ENCODE measurements around the gene NDUFS8. TPM values are rescaled to one million over a fixed set of nuclear protein-coding genes. Genes with fewer than 3 reads are reported as not detected.

Gene NDUFS8
- total RNA-seq, 1 donor from 2014 or later: 95.5 TPM

- intact Hi-C loops (cut with DNase I): no loop called here
- Histone ChIP-seq H3K27me3 (ENCODE audit: low read depth) (no peaks in the 10 kb centered on the region), H3K4me1 (peaks cover 51% of the 10 kb centered on the region), H3K27ac (no peak overlapping the region), H3K4me3 (no peak overlapping the region), H3K9me3 (no peaks in the 10 kb centered on the region), H3K36me3 (peaks cover 39% of the 10 kb centered on the region)
- no peak for DNase-seq
- no peak for ATAC-seq
- TF ChIP-seq CTCF (IDR thresholded peaks at IDR 0.05): no peak
Observed at GRCh38 chr11:68032003-68032402, 1.5 kb downstream of the NDUFS8 start.

GRCh38 chr11:68032997-68033707 is 2.7 kb downstream of the NDUFS8 start:
- Histone ChIP-seq H3K4me3 (no peak overlapping the region), H3K27me3 (ENCODE audit: low read depth) (no peaks in the 10 kb centered on the region), H3K4me1 (peaks cover 62% of the 10 kb centered on the region), H3K36me3 (peaks cover 28% of the 10 kb centered on the region), H3K27ac (no peak overlapping the region), H3K9me3 (no peaks in the 10 kb centered on the region)
- DNase-seq (no peak), ATAC-seq (no peak)
- no peak for TF ChIP-seq CTCF (IDR thresholded peaks at IDR 0.05)
- intact Hi-C loops (cut with DNase I): no loop called here

- Histone ChIP-seq H3K9me3 (no peaks in the 10 kb centered on the region), H3K27ac (no peak overlapping the region), H3K36me3 (peaks cover 27% of the 10 kb centered on the region), H3K27me3 (ENCODE audit: low read depth) (no peaks in the 10 kb centered on the region), H3K4me1 (peaks cover 67% of the 10 kb centered on the region), H3K4me3 (no peak overlapping the region)
- DNase-seq (no peak), ATAC-seq (no peak)
- TF ChIP-seq CTCF (IDR thresholded peaks at IDR 0.05): no peak
- intact Hi-C loops (cut with DNase I): no loop called here
Observed at GRCh38 chr11:68033708-68034045, 3.2 kb downstream of the NDUFS8 start.

- intact Hi-C loops (cut with DNase I): no loop called here
- peak overlapping the region; percentile 93 for H3K27ac ChIP-seq
Observed at GRCh38 chr11:68035266-68035876, 4.9 kb downstream of the NDUFS8 start.

GRCh38 chr11:68036141-68036716 is 5.7 kb downstream of the NDUFS8 start:
- no peak for TF ChIP-seq CTCF (IDR thresholded peaks at IDR 0.05)
- no peaks in the 10 kb centered on the region for H3K9me3 ChIP-seq
- H3K27me3 ChIP-seq (ENCODE audit: low read depth): no peaks in the 10 kb centered on the region
- peaks cover 30% of the 10 kb centered on the region for H3K36me3 ChIP-seq
- intact Hi-C loops (cut with DNase I): no loop called here
- DNase-seq: peak; percentile 86
- no peak overlapping the region for H3K4me3 ChIP-seq
- H3K27ac ChIP-seq: peak overlapping the region; percentile 93
- no peak for ATAC-seq
- peaks cover 79% of the 10 kb centered on the region for H3K4me1 ChIP-seq

More at GRCh38 chr11:68035266-68035876, 4.9 kb downstream of the NDUFS8 start:
- peaks cover 27% of the 10 kb centered on the region for H3K36me3 ChIP-seq
- TF ChIP-seq CTCF (IDR thresholded peaks at IDR 0.05): no peak
- no peaks in the 10 kb centered on the region for H3K27me3 ChIP-seq (ENCODE audit: low read depth)
- ATAC-seq (no peak), DNase-seq (no peak)
- no peak overlapping the region for H3K4me3 ChIP-seq
- H3K9me3 ChIP-seq: no peaks in the 10 kb centered on the region
- H3K4me1 ChIP-seq: peaks cover 74% of the 10 kb centered on the region

Measured in lower lobe of right lung (tissue), 2 donors.